H1 (cell line): ENCODE results near the gene ATAT1. TPM values are rescaled to one million over a fixed set of nuclear protein-coding genes. Genes with fewer than 3 reads are reported as not detected.

Experiments used
- CTCF ChIA-PET: fragments of 300-600 bp; sonication (Branson Sonifier 250); formaldehyde crosslinking; loops from one replicate; lab custom pipeline; 2021; ENCODE audit not compliant: partially characterized antibody; lab: Charles Lee
- POLR2A ChIA-PET: fragments of 300-600 bp; sonication (Branson Sonifier 250); formaldehyde crosslinking; loops from one replicate; lab custom pipeline; 2021; ENCODE audit warnings: inconsistent platforms; ENCODE audit not compliant: partially characterized antibody; lab: Charles Lee
- DNase-seq, 2 experiments: peaks; one replicate each; pipeline versions ENCODE4 v3.0.0 to v3.0.0-alpha.2; 2010 to 2022; ENCODE audit warnings: low spot score in 2 of 2, low read depth in 1 of 2, mixed read lengths in 1 of 2
- FAIRE-seq: peaks from 2 replicates; lab custom pipeline; 2011; peaks lifted over from hg19 to GRCh38; lab: Jason Lieb, UNC
- H2AFZ ChIP-seq: 2 replicates; pipeline ENCODE4 v1.8.1; 2012; ENCODE audit warnings: low read length, inconsistent platforms
- H2AK5ac ChIP-seq: 2 replicates; pipeline ENCODE4 v1.6.1; 2013; ENCODE audit warnings: low read depth, low read length
- H2BK120ac ChIP-seq: replicated peaks from 2 replicates; pipeline ENCODE3; 2013; ENCODE audit warnings: low read depth, low read length, inconsistent platforms
- H2BK12ac ChIP-seq: 2 replicates; pipeline ENCODE4 v1.6.1; 2013; ENCODE audit warnings: low read depth, low read length
- H2BK15ac ChIP-seq: 2 replicates; pipeline ENCODE4 v1.6.1; 2013; ENCODE audit warnings: low read length
- H2BK20ac ChIP-seq: 2 replicates; pipeline ENCODE4 v1.6.1; 2013; ENCODE audit warnings: low read length
- H2BK5ac ChIP-seq: 2 replicates; pipeline ENCODE4 v1.6.1; 2013; ENCODE audit warnings: low read depth, low read length
- H3K14ac ChIP-seq: 2 replicates; pipeline ENCODE4 v1.6.1; 2013; ENCODE audit warnings: inconsistent platforms; ENCODE audit not compliant: insufficient read length
- H3K18ac ChIP-seq: 2 replicates; pipeline ENCODE4 v1.6.1; 2013; ENCODE audit warnings: low read length; ENCODE audit errors: extremely low read depth
- H3K23ac ChIP-seq: 2 replicates; pipeline ENCODE4 v1.6.1; 2013; ENCODE audit warnings: inconsistent platforms; ENCODE audit not compliant: insufficient read length
- H3K23me2 ChIP-seq: 2 replicates; pipeline ENCODE4 v1.6.1; 2013; ENCODE audit warnings: low read depth, low read length
- H3K27ac ChIP-seq: 2 replicates; pipeline ENCODE4 v1.6.1; 2011; ENCODE audit warnings: low read depth, low read length, inconsistent platforms
- H3K27me3 ChIP-seq, 4 experiments: replicated peaks in 1 of 4; 1 replicate in 1 of 4; 2 replicates in 3 of 4; pipeline versions ENCODE4 v1.6.1 to v1.8.1; 2011 to 2013; ENCODE audit warnings: low read length in 3 of 4, mild to moderate bottlenecking in 3 of 4, inconsistent platforms in 2 of 4, mixed read lengths in 2 of 4, moderate library complexity in 1 of 4; ENCODE audit not compliant: control insufficient read depth in 3 of 4, insufficient read depth in 3 of 4; ENCODE audit errors: extremely low read depth in 1 of 4
- H3K36me3 ChIP-seq, 4 experiments: 2 replicates each; pipeline versions ENCODE4 v1.6.1 to v1.8.1; 2011 to 2013; ENCODE audit warnings: mild to moderate bottlenecking in 4 of 4, low read length in 3 of 4, moderate library complexity in 2 of 4, control low read depth in 1 of 4, inconsistent platforms in 1 of 4; ENCODE audit not compliant: insufficient read depth in 4 of 4, control insufficient read depth in 2 of 4
- H3K4ac ChIP-seq: replicated peaks from 2 replicates; pipeline ENCODE3; 2013; ENCODE audit warnings: low read length, low read depth, mixed read lengths, inconsistent platforms; ENCODE audit not compliant: insufficient read length
- H3K4me1 ChIP-seq, 4 experiments: replicated peaks in 1 of 4; 1 replicate in 1 of 4; 2 replicates in 3 of 4; pipeline versions ENCODE4 v1.6.1 to v1.8.1; 2011 to 2013; ENCODE audit warnings: low read length in 3 of 4, inconsistent platforms in 2 of 4, mixed read lengths in 1 of 4; ENCODE audit not compliant: insufficient read depth in 4 of 4, control insufficient read depth in 3 of 4
- H3K4me2 ChIP-seq, 2 experiments: 2 replicates each; pipeline versions ENCODE4 v1.6.1 to v1.8.1; 2011 to 2013; ENCODE audit warnings: low read depth in 2 of 2, low read length in 2 of 2, control low read depth in 1 of 2, inconsistent platforms in 1 of 2, mild to moderate bottlenecking in 1 of 2; ENCODE audit not compliant: insufficient read depth in 1 of 2
- H3K4me3 ChIP-seq, 4 experiments: fragments of 200-600, 300-600 bp in 1 of 4; sonication (generic), shearing (Covaris generic), sonication (Bioruptor Twin) in 1 of 4; 2 replicates each; pipeline versions ENCODE4 v1.5.1 to v1.8.1; 2011 to 2016; ENCODE audit warnings: low read length in 4 of 4, low read depth in 3 of 4, control low read depth in 2 of 4, inconsistent platforms in 2 of 4, mild to moderate bottlenecking in 2 of 4, mixed read lengths in 1 of 4, moderate library complexity in 1 of 4; ENCODE audit not compliant: insufficient read depth in 2 of 4; ENCODE audit errors: extremely low read depth in 1 of 4
- H3K56ac ChIP-seq: replicated peaks from 2 replicates; pipeline ENCODE3; 2013; ENCODE audit warnings: low read depth, mild to moderate bottlenecking, mixed read lengths, low read length, inconsistent platforms; ENCODE audit not compliant: insufficient read length
- H3K79me1 ChIP-seq: 2 replicates; pipeline ENCODE4 v1.6.1; 2013; ENCODE audit warnings: low read depth, low read length, control low read depth
- H3K79me2 ChIP-seq, 2 experiments: 2 replicates each; pipeline versions ENCODE4 v1.6.1 to v1.8.1; 2012 to 2013; ENCODE audit warnings: low read length in 2 of 2, mild to moderate bottlenecking in 2 of 2, inconsistent platforms in 1 of 2; ENCODE audit not compliant: insufficient read depth in 2 of 2, control insufficient read depth in 1 of 2
- H3K9ac ChIP-seq, 4 experiments: replicated peaks in 1 of 4; 1 replicate in 1 of 4; 2 replicates in 3 of 4; pipeline versions ENCODE4 v1.6.1 to v1.8.1; 2011 to 2013; ENCODE audit warnings: low read depth in 3 of 4, low read length in 3 of 4, control low read depth in 2 of 4, mild to moderate bottlenecking in 2 of 4, moderate library complexity in 2 of 4, inconsistent platforms in 1 of 4; ENCODE audit errors: extremely low read depth in 1 of 4
- H3K9me3 ChIP-seq, 2 experiments: 2 replicates each; pipeline versions ENCODE4 v1.6.1 to v1.8.1; 2012 to 2013; ENCODE audit warnings: mild to moderate bottlenecking in 2 of 2, moderate library complexity in 2 of 2, control low read depth in 1 of 2, inconsistent platforms in 1 of 2, low read depth in 1 of 2, low read length in 1 of 2, mixed read lengths in 1 of 2; ENCODE audit not compliant: insufficient read depth in 2 of 2
- H4K20me1 ChIP-seq, 2 experiments: replicated peaks in 1 of 2; 2 replicates each; pipeline versions ENCODE3 to v1.8.1; 2011 to 2013; ENCODE audit warnings: inconsistent platforms in 2 of 2, low read length in 2 of 2, mild to moderate bottlenecking in 1 of 2; ENCODE audit not compliant: insufficient read depth in 2 of 2, control insufficient read depth in 1 of 2
- H4K5ac ChIP-seq: 2 replicates; pipeline ENCODE4 v1.6.1; 2013; ENCODE audit warnings: low read length, low read depth, mixed read lengths, inconsistent platforms; ENCODE audit not compliant: insufficient read length
- H4K8ac ChIP-seq: 2 replicates; pipeline ENCODE4 v1.8.0; 2013; ENCODE audit warnings: mild to moderate bottlenecking, moderate library complexity, low read length, inconsistent platforms; ENCODE audit not compliant: insufficient read depth; ENCODE audit errors: extremely low read depth
- H4K91ac ChIP-seq: replicated peaks from 2 replicates; pipeline ENCODE3; 2013; ENCODE audit warnings: low read length, mixed read lengths, inconsistent platforms; ENCODE audit not compliant: insufficient read length
- ASH2L ChIP-seq: fragments of 200-600, 300-600 bp; sonication (generic); IDR thresholded peaks from one replicate; pipeline ENCODE4 v1.7.1; 2017; ENCODE audit warnings: low read length
- CBX5 ChIP-seq: fragments of 300-800, 300-1000 bp; sonication (generic); IDR thresholded peaks from 2 replicates; pipeline ENCODE4 v1.7.1; 2016; ENCODE audit warnings: antibody characterized with exemption, low read length, low read depth
- CEBPB ChIP-seq: IDR thresholded peaks from 2 replicates; pipeline ENCODE4 v1.6.1; 2012; ENCODE audit warnings: low read depth, low read length
- CREB1 ChIP-seq: IDR thresholded peaks from 2 replicates; pipeline ENCODE4 v1.6.1; 2012; ENCODE audit warnings: inconsistent platforms
- HDAC6 ChIP-seq: IDR thresholded peaks from one replicate; pipeline ENCODE4 v1.7.1; 2012; ENCODE audit warnings: low read depth, mild to moderate bottlenecking, inconsistent platforms, low read length, moderate library complexity
- NRF1 ChIP-seq: IDR thresholded peaks from 2 replicates; pipeline ENCODE4 v1.6.1; 2011; ENCODE audit warnings: mild to moderate bottlenecking, low read depth, low read length, improper control_type of control experiment
- PHF8 ChIP-seq: fragments of 200-600 bp; sonication (generic); conservative IDR thresholded peaks from 2 replicates; pipeline ENCODE4 v1.7.1; 2012; ENCODE audit warnings: low read depth, mild to moderate bottlenecking, inconsistent platforms, low read length, moderate library complexity
- POU5F1 ChIP-seq: IDR thresholded peaks from 2 replicates; pipeline ENCODE4 v1.6.1; 2011; ENCODE audit warnings: low read depth, mild to moderate bottlenecking, low read length, moderate library complexity
- RFX5 ChIP-seq: IDR thresholded peaks from 2 replicates; pipeline ENCODE4 v1.6.1; 2011; ENCODE audit warnings: low read depth, low read length, improper control_type of control experiment, borderline replicate concordance
- SIRT6 ChIP-seq: IDR thresholded peaks from one replicate; pipeline ENCODE4 v1.7.1; 2012; ENCODE audit warnings: low read length, inconsistent platforms
- SRF ChIP-seq: IDR thresholded peaks from 2 replicates; pipeline ENCODE4 v1.6.1; 2011; ENCODE audit warnings: mild to moderate bottlenecking, low read depth, low read length, moderate library complexity
- SUZ12 ChIP-seq: fragments of 200-600 bp; sonication (generic); IDR thresholded peaks from 2 replicates; pipeline ENCODE4 v1.6.1; 2012; ENCODE audit warnings: mild to moderate bottlenecking, inconsistent platforms, low read length, moderate library complexity, mixed read lengths
- TCF12 ChIP-seq: IDR thresholded peaks from 2 replicates; pipeline ENCODE4 v1.6.1; 2011; ENCODE audit warnings: low read depth, mild to moderate bottlenecking, low read length
- WGBS, 2 experiments: shearing (Covaris generic) in 1 of 2; methylation state at CpG; one replicate each; pipeline versions ENCODE4 v1.1.6 to v1.1.7; 2013 to 2015; ENCODE audit warnings: low lambda C conversion rate in 2 of 2, mixed read lengths in 2 of 2, inconsistent platforms in 1 of 2, low coverage in 1 of 2, missing lambda C conversion rate in 1 of 2; ENCODE audit not compliant: insufficient replicate concordance in 2 of 2, insufficient coverage in 1 of 2, insufficient read length in 1 of 2; ENCODE audit errors: extremely low coverage in 1 of 2, missing lambda C conversion rate in 1 of 2; 5-methylcytosine and 5-hydroxymethylcytosine counted together
- polyA plus RNA-seq, 7 experiments: library from polyadenylated mRNA; depleted of rRNA in 3 of 7; stranded (reverse) in 5 of 7; unstranded in 2 of 7; fragments of >200 nt in 5 of 7; fragments of 200-250 nt in 2 of 7; gene quantifications; 1 replicate in 5 of 7; 2 replicates in 1 of 7; 4 replicates in 1 of 7; pipeline versions ENCODE4 v1.2.1 to v1.2.3, GENCODE V29; 2011 to 2013; ENCODE audit warnings: missing spikeins in 2 of 7, mixed read lengths in 2 of 7
- total RNA-seq: library from RNA; stranded (reverse); fragmentation: NEBNext Ultra II Directional; extraction: Animal tissue kit (Norgen Biotek cat#: 25700); gene quantifications from 2 replicates; pipeline ENCODE4 v1.2.1, GENCODE V29; 2021

ATAT1 gene
- total and polyA plus RNA-seq, 2 of the 8 experiments (the other 6 are each of a cell fraction or from before 2014, with no cell fraction given) = 14.4 to 14.6 TPM

DNA sequence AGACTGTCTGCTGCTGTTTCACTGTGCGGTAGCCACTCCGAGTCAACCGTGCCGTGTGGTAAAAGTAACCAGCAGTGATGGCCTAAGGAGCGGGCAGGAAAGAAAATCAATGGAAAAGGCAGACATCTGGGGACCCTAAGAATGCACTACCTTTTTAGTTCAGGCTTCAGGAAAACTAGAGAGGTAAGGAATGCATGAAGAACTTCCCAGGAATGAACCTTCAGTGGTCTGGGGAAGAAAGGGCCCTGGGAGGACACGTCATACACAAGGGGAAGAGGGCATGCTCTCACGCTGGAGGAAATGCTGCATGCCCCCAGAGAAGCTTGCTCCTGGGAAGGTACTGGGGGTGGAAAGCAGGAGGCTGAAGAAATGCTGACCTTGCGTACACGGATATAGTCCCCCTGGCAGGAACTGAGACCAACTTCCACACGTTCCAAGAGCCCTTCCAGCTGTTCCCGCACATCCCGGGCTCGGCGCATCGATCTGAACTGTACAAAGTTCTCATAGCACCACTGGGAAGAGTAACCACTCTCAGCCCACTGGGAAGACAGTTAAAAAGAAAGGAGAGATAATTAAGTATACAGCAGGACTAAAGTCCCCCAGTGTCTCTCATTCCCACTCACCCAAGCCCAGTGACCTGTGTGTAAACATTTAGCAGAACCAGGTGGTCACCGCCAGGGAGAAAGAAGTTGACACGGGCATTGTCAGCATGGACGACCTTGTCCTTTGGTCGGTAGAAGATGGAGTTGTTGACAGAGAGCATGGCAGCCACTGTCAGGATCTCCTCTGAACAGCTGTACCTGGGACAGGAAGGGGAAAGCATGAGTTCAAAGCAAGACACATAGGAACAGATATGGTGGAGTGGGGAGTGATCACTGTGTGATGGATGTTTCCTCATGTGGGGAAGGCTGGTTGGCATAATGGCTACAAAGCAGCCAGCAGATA lies 28.4 kb downstream of the ATAT1 start:
- Histone ChIP-seq H3K36me3 (peaks cover 15 to 73% (median 60%) of the 10 kb centered on the region in 4 experiments), H4K91ac (no peak overlapping the region)

More for the DNA sequence above, 28.4 kb downstream of the ATAT1 start:
- H3K4me3 ChIP-seq = no peak overlapping the region
- H3K56ac ChIP-seq = no peak overlapping the region
- no peak overlapping the region for H3K9ac ChIP-seq
- H2AK5ac ChIP-seq = no peak overlapping the region
- no peak overlapping the region for H2BK15ac ChIP-seq
- no peak overlapping the region for H2BK20ac ChIP-seq
- no peak overlapping the region for H3K23ac ChIP-seq
- no peak overlapping the region for H4K5ac ChIP-seq
- DNase-seq (no peak), FAIRE-seq (no peak)
- no peak for TF ChIP-seq CBX5
- no peak for TF ChIP-seq SIRT6
- TF ChIP-seq SRF = no peak
- TF ChIP-seq TCF12 = no peak
- no peak for TF ChIP-seq CEBPB
- no peak for TF ChIP-seq HDAC6
- no peak for TF ChIP-seq RFX5
- TF ChIP-seq SUZ12 = no peak
- TF ChIP-seq NRF1 = no peak
- TF ChIP-seq POU5F1 = no peak
- no peak for TF ChIP-seq ASH2L
- no peak for TF ChIP-seq PHF8
- TF ChIP-seq CREB1 = no peak
- H3K18ac ChIP-seq = no peak overlapping the region
- ChIA-PET POLR2A (interaction anchor here (1.2 to 8.1 kb wide), 7 partner anchors 9 to 65 kb away, joined by 3 to 50 read pairs (median 4); partner anchors contain the start of genes DHX16, MDC1 and TUBB), CTCF (interaction anchor here (0.9 to 2.0 kb wide), 4 partner anchors 10 to 15 kb away, joined by 3 to 10 read pairs (median 5); no protein-coding TSS in a partner anchor)
- H3K4ac ChIP-seq = no peak overlapping the region
- H3K23me2 ChIP-seq = no peaks in the 10 kb centered on the region
- H3K79me2 ChIP-seq = no peaks in the 10 kb centered on the region
- H2BK120ac ChIP-seq = no peak overlapping the region
- H3K79me1 ChIP-seq = no peaks in the 10 kb centered on the region
- H2BK12ac ChIP-seq = no peak overlapping the region
- no peak overlapping the region for H3K4me2 ChIP-seq
- H4K20me1 ChIP-seq = peaks cover 3 to 6% of the 10 kb centered on the region in 2 experiments
- no peaks in the 10 kb centered on the region for H3K27me3 ChIP-seq
- H2AFZ ChIP-seq = no peak overlapping the region
- WGBS, 2 experiments = 94% methylated on average over 19 of the region's 19 CpGs; no CpG with 5 or more reads in 1 of the 2 experiments
- H3K4me1 ChIP-seq = no peaks in the 10 kb centered on the region
- no peak overlapping the region for H3K27ac ChIP-seq
- H3K9me3 ChIP-seq = no peaks in the 10 kb centered on the region
- H2BK5ac ChIP-seq = no peak overlapping the region
- no peak overlapping the region; the same call in 1 of the 2 replicates for H4K8ac ChIP-seq
- H3K14ac ChIP-seq = no peak overlapping the region
